ENCODE results near the gene NRXN3. TPM values are rescaled to one million over a fixed set of nuclear protein-coding genes. Genes with fewer than 3 reads are reported as not detected.

Gene NRXN3
- total RNA-seq, 1 donor from 2014 or later = 0.07 TPM

GRCh38 chr14:78790271-78790670 lies 620.1 kb downstream of the NRXN3 start:
- no peak for DNase-seq (ENCODE audit: low read depth, low spot score)

- no peak for DNase-seq (ENCODE audit: low read depth, low spot score)
Observed at GRCh38 chr14:78798757-78799156, 628.6 kb downstream of the NRXN3 start.

- DNase-seq (ENCODE audit: low read depth, low spot score) = no peak
Observed at GRCh38 chr14:78805570-78805969, 635.4 kb downstream of the NRXN3 start.

- no peak for DNase-seq (ENCODE audit: low read depth, low spot score)
Observed at GRCh38 chr14:78823035-78823434, 652.9 kb downstream of the NRXN3 start.

- DNase-seq (ENCODE audit: low read depth, low spot score) = no peak
Observed at GRCh38 chr14:78823516-78823915, 653.3 kb downstream of the NRXN3 start.

GRCh38 chr14:78829274-78829673 lies 659.1 kb downstream of the NRXN3 start:
- DNase-seq (ENCODE audit: low read depth, low spot score) = no peak

GRCh38 chr14:78834766-78835451 lies 664.7 kb downstream of the NRXN3 start:
- no peak for DNase-seq (ENCODE audit: low read depth, low spot score)

- DNase-seq (ENCODE audit: low read depth, low spot score) = no peak
Observed at GRCh38 chr14:78835909-78836308, 665.7 kb downstream of the NRXN3 start.

GRCh38 chr14:78836777-78837176 lies 666.6 kb downstream of the NRXN3 start:
- no peak for DNase-seq (ENCODE audit: low read depth, low spot score)

GRCh38 chr14:78838959-78839358 lies 668.8 kb downstream of the NRXN3 start:
- DNase-seq (ENCODE audit: low read depth, low spot score) = no peak

GRCh38 chr14:78840898-78841297 lies 670.7 kb downstream of the NRXN3 start:
- DNase-seq (ENCODE audit: low read depth, low spot score) = no peak

GRCh38 chr14:78847801-78848200 lies 677.6 kb downstream of the NRXN3 start:
- no peak for DNase-seq (ENCODE audit: low read depth, low spot score)

- DNase-seq (ENCODE audit: low read depth, low spot score) = peak; percentile 1
Observed at GRCh38 chr14:78848234-78848820, 678.2 kb downstream of the NRXN3 start.

GRCh38 chr14:78849952-78850351 lies 679.8 kb downstream of the NRXN3 start:
- DNase-seq (ENCODE audit: low read depth, low spot score) = no peak

GRCh38 chr14:78851189-78851588 lies 681.0 kb downstream of the NRXN3 start:
- no peak for DNase-seq (ENCODE audit: low read depth, low spot score)

- DNase-seq (ENCODE audit: low read depth, low spot score) = no peak
Observed at GRCh38 chr14:78852040-78852439, 681.9 kb downstream of the NRXN3 start.

GRCh38 chr14:78857974-78858373 lies 687.8 kb downstream of the NRXN3 start:
- DNase-seq (ENCODE audit: low read depth, low spot score) = no peak

- peak; percentile 17 for DNase-seq (ENCODE audit: low read depth, low spot score)
Observed at GRCh38 chr14:78863143-78863542, 693.0 kb downstream of the NRXN3 start.

- no peak for DNase-seq (ENCODE audit: low read depth, low spot score)
Observed at GRCh38 chr14:78872837-78873236, 702.7 kb downstream of the NRXN3 start.

- DNase-seq (ENCODE audit: low read depth, low spot score) = no peak
Observed at GRCh38 chr14:78873581-78873980, 703.4 kb downstream of the NRXN3 start.

GRCh38 chr14:78875049-78875448 lies 704.9 kb downstream of the NRXN3 start:
- no peak for DNase-seq (ENCODE audit: low read depth, low spot score)

GRCh38 chr14:78885884-78886283 lies 715.7 kb downstream of the NRXN3 start:
- no peak for DNase-seq (ENCODE audit: low read depth, low spot score)

- no peak for DNase-seq (ENCODE audit: low read depth, low spot score)
Observed at GRCh38 chr14:78897443-78897842, 727.3 kb downstream of the NRXN3 start.

All from pulmonary artery endothelial cell (primary cell).